NCI-H187 (cell line): ENCODE data around the gene MMP20.

Experiments used
- DNase-seq, 2 experiments: peaks; one replicate each; lab custom pipeline; 2025; lab: John Stamatoyannopoulos, UW

Gene MMP20

GRCh38 chr11:102623128-102623527 lies 2.0 kb downstream of the MMP20 start:
- DNase-seq: no peak

GRCh38 chr11:102622258-102622657 lies 2.9 kb downstream of the MMP20 start:
- no peak for DNase-seq

- DNase-seq: no peak
Observed at GRCh38 chr11:102620818-102621561, 4.1 kb downstream of the MMP20 start.

GRCh38 chr11:102620179-102620578 lies 5.0 kb downstream of the MMP20 start:
- DNase-seq: no peak

- DNase-seq: no peak
Observed at GRCh38 chr11:102617466-102618008, 7.6 kb downstream of the MMP20 start.

GRCh38 chr11:102615894-102616432 lies 9.2 kb downstream of the MMP20 start:
- no peak for DNase-seq

- no peak for DNase-seq
Observed at GRCh38 chr11:102615077-102615893, 9.8 kb downstream of the MMP20 start.

- DNase-seq: no peak
Observed at GRCh38 chr11:102614485-102614884, 10.6 kb downstream of the MMP20 start.

- DNase-seq: no peak
Observed at GRCh38 chr11:102614031-102614430, 11.1 kb downstream of the MMP20 start.

GRCh38 chr11:102613450-102613849 lies 11.7 kb downstream of the MMP20 start:
- no peak for DNase-seq

- no peak for DNase-seq
Observed at GRCh38 chr11:102611291-102611690, 13.8 kb downstream of the MMP20 start.

GRCh38 chr11:102610200-102610599 lies 14.9 kb downstream of the MMP20 start:
- no peak for DNase-seq

GRCh38 chr11:102608699-102609098 lies 16.4 kb downstream of the MMP20 start:
- no peak for DNase-seq

- DNase-seq: no peak
Observed at GRCh38 chr11:102604875-102605274, 20.3 kb downstream of the MMP20 start.

- DNase-seq: no peak
Observed at GRCh38 chr11:102604011-102604410, 21.1 kb downstream of the MMP20 start.

- no peak for DNase-seq
Observed at GRCh38 chr11:102603576-102603975, 21.6 kb downstream of the MMP20 start.

- no peak for DNase-seq
Observed at GRCh38 chr11:102603091-102603490, 22.0 kb downstream of the MMP20 start.

- no peak for DNase-seq
Observed at GRCh38 chr11:102600666-102601065, 24.5 kb downstream of the MMP20 start.

- no peak for DNase-seq
Observed at GRCh38 chr11:102599642-102600261, 25.4 kb downstream of the MMP20 start.

- DNase-seq: no peak
Observed at GRCh38 chr11:102598272-102598671, 26.9 kb downstream of the MMP20 start.

GRCh38 chr11:102596578-102596977 lies 28.6 kb downstream of the MMP20 start:
- no peak for DNase-seq
